Thymus (tissue), 11 donors: ENCODE results near the gene TSPEAR. TPM values are rescaled to one million over a fixed set of nuclear protein-coding genes. Genes with fewer than 3 reads are reported as not detected.

Source experiments
- DNase-seq, 9 donors: peaks; one replicate each; pipeline ENCODE4 v3.0.0-alpha.2; 2013; ENCODE audit warnings: low spot score in 9 of 9, low read depth in 6 of 9, missing footprints in 1 of 9
- H3K27ac ChIP-seq, 2 donors: one replicate each; pipeline ENCODE4 v1.5.1; 2013; ENCODE audit warnings: control low read depth in 1 of 2, low read depth in 1 of 2, low read length in 1 of 2, mild to moderate bottlenecking in 1 of 2, moderate library complexity in 1 of 2
- H3K27me3 ChIP-seq, 2 donors: one replicate each; pipeline ENCODE4 v1.5.1; 2013; ENCODE audit warnings: low read length in 1 of 2; ENCODE audit not compliant: control insufficient read depth in 2 of 2, insufficient read depth in 1 of 2
- H3K36me3 ChIP-seq, 2 donors: one replicate each; pipeline ENCODE4 v1.5.1; 2013; ENCODE audit warnings: low read length in 1 of 2, mild to moderate bottlenecking in 1 of 2, moderate library complexity in 1 of 2; ENCODE audit not compliant: control insufficient read depth in 2 of 2, insufficient read depth in 2 of 2
- H3K4me1 ChIP-seq, 2 donors: one replicate each; pipeline ENCODE4 v1.5.1; 2013; ENCODE audit warnings: low read length in 2 of 2; ENCODE audit not compliant: control insufficient read depth in 2 of 2, insufficient read depth in 2 of 2
- H3K4me3 ChIP-seq, 2 donors: one replicate each; pipeline ENCODE4 v1.5.1; 2013; ENCODE audit warnings: low read length in 2 of 2, control low read depth in 1 of 2, mild to moderate bottlenecking in 1 of 2
- H3K9me3 ChIP-seq, 2 donors: one replicate each; pipeline ENCODE4 v1.5.1; 2013; ENCODE audit warnings: low read length in 1 of 2, mild to moderate bottlenecking in 1 of 2; ENCODE audit not compliant: control insufficient read depth in 2 of 2, insufficient read depth in 1 of 2
- WGBS: extraction: QIAGEN DNeasy Blood & Tissue Kit; methylation state at CpG from one replicate; pipeline ENCODE4 v1.1.7; 2013; 5-methylcytosine and 5-hydroxymethylcytosine counted together
- polyA plus RNA-seq: library from polyadenylated mRNA; stranded (reverse); fragments of 200-250 nt; gene quantifications from one replicate; pipeline ENCODE4 v1.2.3, GENCODE V29; 2013
- total RNA-seq: library from RNA; stranded (reverse); fragments of 120-200 nt; gene quantifications from one replicate; pipeline ENCODE4 v1.2.4, GENCODE V29; 2013
- donor health status: healthy.

Gene TSPEAR
- total and polyA plus RNA-seq, 2 donors = 0.07 to 0.38 TPM

- H3K4me3 ChIP-seq = no peak overlapping the region
- no peak overlapping the region for H3K27ac ChIP-seq
- no peak for DNase-seq
- H3K36me3 ChIP-seq = no peaks in the 10 kb centered on the region
- 15% methylated on average over 8 of the region's 8 CpGs for WGBS
- peaks cover 0 to 4% of the 10 kb centered on the region in 2 donors for H3K9me3 ChIP-seq
- peaks cover 46 to 74% of the 10 kb centered on the region in 2 donors for H3K27me3 ChIP-seq
- H3K4me1 ChIP-seq = peaks cover 0 to 2% of the 10 kb centered on the region in 2 donors
These were observed 3.5 kb upstream of the TSPEAR start for GRCh38 chr21:44714905-44715304.

DNA sequence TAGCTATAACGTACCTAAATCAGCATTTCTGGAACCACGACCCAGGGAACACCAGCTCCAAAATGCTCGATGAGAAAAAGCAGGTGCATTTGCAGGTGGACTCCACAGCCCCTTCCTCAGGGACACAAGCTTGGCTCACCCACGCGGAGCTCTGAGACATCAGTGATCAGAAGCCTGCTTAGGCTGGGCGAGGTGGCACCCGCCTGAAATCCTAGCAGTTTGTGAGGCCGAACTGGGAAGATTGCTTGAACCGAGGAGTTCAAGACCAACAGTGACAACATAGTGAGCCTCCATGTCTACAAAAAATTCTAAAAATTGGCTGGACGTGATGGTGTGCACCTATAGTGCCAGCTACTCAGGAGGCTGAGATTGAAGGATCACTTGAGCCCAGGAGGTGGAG lies 2.5 kb upstream of the TSPEAR start:
- 93% methylated on average over 10 of the region's 10 CpGs for WGBS
- DNase-seq = no peak

GRCh38 chr21:44713130-44713529 lies 1.8 kb upstream of the TSPEAR start:
- no peak for DNase-seq
- Histone ChIP-seq H3K9me3 (peaks cover 0 to 4% of the 10 kb centered on the region in 2 donors), H3K27ac (no peak overlapping the region), H3K36me3 (no peaks in the 10 kb centered on the region), H3K4me1 (peaks cover 0 to 5% of the 10 kb centered on the region in 2 donors), H3K27me3 (peaks cover 61 to 84% of the 10 kb centered on the region in 2 donors), H3K4me3 (no peak overlapping the region)
- 69% methylated on average over 9 of the region's 9 CpGs for WGBS

More for the DNA sequence above, 2.5 kb upstream of the TSPEAR start:
- Histone ChIP-seq H3K9me3 (peaks cover 0 to 4% of the 10 kb centered on the region in 2 donors), H3K4me1 (peaks cover 0 to 2% of the 10 kb centered on the region in 2 donors), H3K27ac (no peak overlapping the region), H3K36me3 (no peaks in the 10 kb centered on the region), H3K27me3 (peaks cover 56 to 84% of the 10 kb centered on the region in 2 donors), H3K4me3 (no peak overlapping the region)

DNA sequence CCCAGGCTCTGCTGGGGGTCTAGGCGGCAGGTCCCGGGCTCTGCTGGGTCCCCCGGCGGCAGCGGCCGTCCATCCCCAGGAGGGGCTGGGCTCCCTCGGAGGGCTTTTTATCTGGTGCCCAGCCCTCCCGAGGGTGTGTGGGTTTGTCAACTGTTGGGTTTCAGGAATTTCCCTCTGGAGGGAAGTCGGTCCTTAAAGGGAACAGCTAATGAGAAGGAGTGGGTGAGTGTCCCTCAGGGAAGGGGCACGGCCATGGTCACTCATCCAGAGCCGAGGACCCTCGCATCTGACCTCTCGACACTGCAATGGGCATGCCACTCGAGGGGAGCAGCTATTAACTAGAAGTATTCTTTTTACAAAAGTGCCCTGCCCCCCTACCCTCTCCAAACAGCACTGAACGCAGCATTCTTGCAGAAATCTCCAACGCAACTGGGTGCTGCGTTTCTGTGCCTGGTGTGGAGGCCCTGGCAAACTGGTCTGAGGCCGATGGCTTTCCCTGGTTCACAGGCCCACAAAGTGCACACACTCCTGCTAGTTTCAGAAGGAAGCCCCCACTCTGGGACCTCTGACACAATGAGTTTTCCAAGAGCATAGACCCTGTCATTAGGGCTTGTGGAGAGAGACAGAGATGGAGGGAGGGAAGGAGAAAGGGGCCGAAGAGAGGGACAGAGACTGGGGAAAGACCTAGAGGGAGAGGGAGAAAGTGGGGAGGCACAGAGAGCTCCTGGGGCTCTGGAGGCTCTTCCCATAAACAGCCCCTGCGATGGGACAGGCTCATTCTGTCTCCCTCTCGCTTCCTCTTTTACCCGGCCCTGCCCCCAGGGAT lies 1.0 kb upstream of the TSPEAR start:
- H3K9me3 ChIP-seq = peaks cover 0 to 4% of the 10 kb centered on the region in 2 donors
- no peaks in the 10 kb centered on the region for H3K36me3 ChIP-seq
- peaks cover 0 to 5% of the 10 kb centered on the region in 2 donors for H3K4me1 ChIP-seq
- no peak for DNase-seq
- 13% methylated on average over 22 of the region's 22 CpGs for WGBS
- peaks cover 67 to 91% of the 10 kb centered on the region in 2 donors for H3K27me3 ChIP-seq
- H3K4me3 ChIP-seq = no peak overlapping the region
- no peak overlapping the region for H3K27ac ChIP-seq

- H3K27ac ChIP-seq = no peak overlapping the region
- no peak for DNase-seq
- peaks cover 0 to 5% of the 10 kb centered on the region in 2 donors for H3K4me1 ChIP-seq
- H3K36me3 ChIP-seq = peaks cover 0 to 6% of the 10 kb centered on the region in 2 donors
- 7% methylated on average over 20 of the region's 20 CpGs for WGBS
- peaks cover 9 to 13% of the 10 kb centered on the region in 2 donors for H3K9me3 ChIP-seq
- no peak overlapping the region for H3K4me3 ChIP-seq
- peaks cover 83 to 99% of the 10 kb centered on the region in 2 donors for H3K27me3 ChIP-seq
These were observed 531 bp downstream of the TSPEAR start for GRCh38 chr21:44710756-44711326.

DNA sequence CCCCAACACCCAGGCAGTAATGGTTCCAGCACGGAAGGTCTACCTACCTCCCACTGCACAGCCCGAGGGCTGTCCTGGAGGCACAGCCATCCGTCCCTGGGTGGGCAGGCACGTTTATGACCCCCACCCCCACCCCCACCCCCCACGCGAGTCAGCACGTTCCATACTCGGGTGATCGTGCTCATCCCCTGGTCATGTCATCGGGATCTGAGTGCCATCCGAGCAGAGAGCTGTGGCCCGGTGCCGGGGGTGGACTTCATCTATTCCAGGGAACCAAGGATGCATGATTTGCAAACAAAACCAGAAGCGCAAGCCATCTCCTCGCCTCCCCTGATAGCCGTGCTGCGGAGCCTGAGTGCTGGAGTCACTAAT lies 1.1 kb downstream of the TSPEAR start:
- H3K27me3 ChIP-seq = peaks cover 84 to 95% of the 10 kb centered on the region in 2 donors
- peaks cover 0 to 6% of the 10 kb centered on the region in 2 donors for H3K36me3 ChIP-seq
- H3K27ac ChIP-seq = no peak overlapping the region
- no peak overlapping the region for H3K4me3 ChIP-seq
- no peak for DNase-seq
- 7% methylated on average over 17 of the region's 17 CpGs for WGBS
- H3K4me1 ChIP-seq = peaks cover 0 to 5% of the 10 kb centered on the region in 2 donors
- peaks cover 9 to 15% of the 10 kb centered on the region in 2 donors for H3K9me3 ChIP-seq

DNA sequence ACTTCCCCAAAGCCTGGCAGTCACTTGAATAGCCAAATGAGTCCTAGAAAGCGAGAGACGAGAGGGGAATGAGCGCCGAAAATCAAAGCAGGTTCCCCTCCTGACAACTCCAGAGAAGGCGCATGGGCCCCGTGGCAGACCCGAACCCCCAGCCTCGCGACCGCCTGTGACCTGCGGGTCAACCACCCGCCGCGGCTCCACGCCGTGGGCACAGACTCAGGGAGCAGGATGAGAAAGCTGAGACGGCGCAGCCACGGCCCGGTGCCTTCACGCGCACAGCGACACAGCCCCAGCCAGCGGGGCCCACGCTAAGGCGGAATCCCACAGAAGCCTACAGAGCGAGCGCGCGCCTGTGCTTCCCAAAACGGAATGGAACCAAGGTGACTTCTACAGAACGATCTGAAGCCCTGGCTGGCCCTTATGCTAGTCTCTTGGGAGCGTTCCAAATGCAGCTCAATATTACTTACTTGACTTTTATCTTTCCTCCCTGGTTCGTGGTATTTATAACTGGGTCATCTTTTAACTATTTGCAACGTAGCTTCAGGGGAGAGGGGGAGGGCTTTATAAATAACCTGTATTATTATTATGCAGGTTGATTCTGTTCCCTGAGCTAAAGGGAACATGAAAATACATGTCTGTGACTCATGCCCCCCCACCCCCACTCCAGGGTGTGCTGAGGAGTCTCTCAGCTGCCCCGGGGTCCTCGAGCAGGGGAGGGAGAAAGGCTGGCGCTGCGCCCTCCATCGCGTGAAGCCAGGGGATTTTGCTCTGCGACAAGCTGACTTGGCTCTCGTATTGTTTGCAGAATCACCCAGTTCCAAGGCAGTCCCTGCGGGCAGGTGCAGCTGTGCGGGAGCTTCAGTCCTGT lies 1.7 kb downstream of the TSPEAR start:
- DNase-seq = peak in 1 of 9 donors; percentile 15

DNA sequence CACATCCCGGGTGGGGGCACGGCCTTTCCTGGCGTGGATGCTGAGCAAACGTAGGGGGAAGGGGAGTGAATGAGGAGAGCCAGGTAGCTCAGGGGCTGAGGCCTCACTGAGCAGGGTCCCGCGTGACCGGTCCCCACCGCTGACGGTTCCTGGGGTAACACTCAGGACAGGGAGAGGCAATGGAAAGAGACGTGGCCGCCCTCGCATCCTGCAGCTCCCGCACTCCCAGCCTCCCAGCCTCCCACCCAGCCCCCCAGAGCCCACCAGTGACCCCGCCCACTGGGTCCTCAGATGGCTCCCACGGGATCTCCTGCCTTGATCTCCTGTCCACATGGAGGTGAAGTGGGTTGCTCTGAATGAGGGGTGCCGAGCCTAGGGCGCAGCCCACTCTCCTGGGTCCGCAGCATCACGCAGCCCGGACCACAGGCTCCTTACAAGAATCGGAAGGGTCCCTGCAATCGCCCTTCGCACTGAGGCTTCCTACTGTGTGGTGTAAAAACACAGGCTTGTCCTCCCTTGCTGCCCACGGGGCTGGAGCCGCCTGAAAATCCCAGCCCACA lies 2.4 kb downstream of the TSPEAR start:
- 8% methylated on average over 25 of the region's 25 CpGs for WGBS
- peaks cover 85 to 92% of the 10 kb centered on the region in 2 donors for H3K27me3 ChIP-seq
- DNase-seq = no peak

More for the DNA sequence above, 1.7 kb downstream of the TSPEAR start:
- Histone ChIP-seq H3K4me3 (no peak overlapping the region), H3K9me3 (peaks cover 9 to 17% of the 10 kb centered on the region in 2 donors), H3K27me3 (peaks cover 81 to 91% of the 10 kb centered on the region in 2 donors), H3K36me3 (peaks cover 0 to 6% of the 10 kb centered on the region in 2 donors), H3K27ac (no peak overlapping the region), H3K4me1 (peaks cover 0 to 2% of the 10 kb centered on the region in 2 donors)
- 6% methylated on average over 45 of the region's 45 CpGs for WGBS

More for the DNA sequence above, 2.4 kb downstream of the TSPEAR start:
- Histone ChIP-seq H3K4me1 (peaks cover 0 to 2% of the 10 kb centered on the region in 2 donors), H3K27ac (no peak overlapping the region), H3K36me3 (peaks cover 0 to 6% of the 10 kb centered on the region in 2 donors), H3K9me3 (peaks cover 9 to 22% of the 10 kb centered on the region in 2 donors), H3K4me3 (no peak overlapping the region)
